ENCODE data around the gene DNAAF1. TPM values are rescaled to one million over a fixed set of nuclear protein-coding genes. Genes with fewer than 3 reads are reported as not detected.
"Not testable (repeated sequence)": the region's sequence is repeated elsewhere in the genome, so short reads cannot be mapped to it uniquely, and the experiment has no call there.

The DNAAF1 gene
- total RNA-seq, 2 experiments from 2014 or later: 0.25 TPM; not detected in 1

DNA sequence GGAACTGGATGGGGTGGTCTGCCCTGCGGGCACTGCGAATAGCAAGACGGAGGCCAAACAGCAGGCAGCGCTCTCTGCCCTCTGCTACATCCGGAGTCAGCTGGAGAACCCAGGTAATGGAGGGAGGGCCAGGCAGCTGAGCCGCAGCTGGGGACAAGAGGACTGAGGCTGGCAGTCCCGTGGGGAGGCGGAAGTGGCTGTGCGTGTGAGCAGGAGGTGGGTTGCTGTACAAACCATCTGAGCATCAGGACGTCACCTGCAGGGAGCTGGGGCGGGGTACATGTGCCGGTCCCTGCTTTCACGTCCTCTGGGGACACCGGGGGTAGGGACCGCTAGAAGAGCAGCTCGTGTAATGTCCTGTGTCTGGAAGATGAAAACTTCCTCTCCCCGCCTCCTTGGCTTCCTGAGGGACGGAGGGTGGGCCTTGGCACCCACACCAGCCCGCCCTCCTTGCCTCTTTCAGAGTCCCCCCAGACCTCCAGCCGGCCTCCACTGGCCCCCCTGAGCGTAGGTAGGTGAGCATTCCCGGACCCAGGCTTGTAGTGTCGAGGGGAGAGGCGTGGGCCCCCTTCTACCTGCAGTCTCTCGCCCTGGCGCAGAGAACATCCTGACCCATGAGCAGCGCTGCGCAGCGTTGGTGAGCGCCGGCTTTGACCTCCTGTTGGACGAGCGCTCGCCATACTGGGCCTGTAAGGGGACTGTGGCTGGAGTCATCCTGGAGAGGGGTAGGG, 49.5 kb downstream of the DNAAF1 start:
- ChIA-PET POLR2A (no interaction called here), CTCF (no interaction called here)

DNA sequence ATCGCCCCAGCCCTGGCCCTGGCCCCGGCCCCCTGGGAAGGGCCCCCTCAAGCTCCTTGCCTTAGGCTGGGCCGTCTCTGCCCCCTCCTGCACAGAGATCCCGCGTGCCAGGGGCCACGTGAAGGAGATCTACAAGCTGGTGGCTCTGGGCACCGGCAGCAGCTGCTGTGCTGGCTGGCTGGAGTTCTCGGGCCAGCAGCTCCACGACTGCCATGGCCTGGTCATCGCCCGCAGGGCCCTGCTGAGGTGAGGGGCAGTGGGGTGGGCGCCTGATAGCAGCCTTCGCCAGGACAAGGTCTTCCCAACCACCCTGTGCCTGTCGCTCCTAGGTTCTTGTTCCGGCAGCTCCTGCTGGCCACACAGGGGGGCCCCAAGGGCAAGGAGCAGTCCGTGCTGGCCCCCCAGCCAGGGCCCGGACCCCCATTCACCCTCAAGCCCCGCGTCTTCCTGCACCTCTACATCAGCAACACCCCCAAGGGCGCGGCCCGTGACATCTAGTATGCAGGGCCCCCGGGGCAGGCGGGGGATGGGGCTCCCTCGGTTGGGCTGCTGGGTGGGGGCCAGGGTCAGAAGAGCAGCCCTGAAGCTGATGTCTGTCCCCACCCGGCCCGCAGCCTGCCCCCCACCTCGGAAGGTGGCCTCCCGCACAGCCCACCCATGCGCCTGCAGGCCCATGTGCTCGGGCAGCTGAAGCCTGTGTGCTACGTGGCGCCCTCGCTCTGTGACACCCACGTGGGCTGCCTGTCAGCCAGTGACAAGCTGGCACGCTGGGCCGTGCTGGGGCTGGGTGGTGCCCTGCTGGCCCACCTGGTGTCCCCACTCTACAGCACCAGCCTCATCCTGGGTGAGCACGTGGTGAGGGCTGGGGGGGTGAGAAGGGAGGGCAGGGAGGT, 50.3 kb downstream of the DNAAF1 start:
- POLR2A ChIA-PET: interaction anchor here (0.5 kb wide), 1 partner anchor 353 kb away, joined by 5 read pairs; no protein-coding TSS in a partner anchor

DNA sequence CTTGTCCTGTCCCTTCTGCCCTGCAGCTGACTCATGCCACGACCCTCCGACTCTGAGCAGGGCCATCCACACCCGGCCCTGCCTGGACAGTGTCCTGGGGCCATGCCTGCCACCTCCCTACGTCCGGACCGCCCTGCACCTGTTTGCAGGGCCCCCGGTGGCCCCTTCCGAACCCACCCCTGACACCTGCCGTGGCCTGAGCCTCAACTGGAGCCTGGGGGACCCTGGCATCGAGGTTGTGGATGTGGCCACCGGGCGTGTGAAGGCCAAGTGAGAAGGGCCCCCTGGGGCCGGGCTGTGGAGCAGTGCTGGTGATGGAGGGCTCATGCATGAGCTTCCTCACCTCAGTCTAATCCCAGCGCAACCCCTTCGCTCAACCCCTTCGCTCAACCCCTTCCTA, 51.0 kb downstream of the DNAAF1 start:
- ChIA-PET CTCF (no interaction called here), POLR2A (no interaction called here)

More for the DNA sequence above, 50.3 kb downstream of the DNAAF1 start:
- CTCF ChIA-PET: no interaction called here

DNA sequence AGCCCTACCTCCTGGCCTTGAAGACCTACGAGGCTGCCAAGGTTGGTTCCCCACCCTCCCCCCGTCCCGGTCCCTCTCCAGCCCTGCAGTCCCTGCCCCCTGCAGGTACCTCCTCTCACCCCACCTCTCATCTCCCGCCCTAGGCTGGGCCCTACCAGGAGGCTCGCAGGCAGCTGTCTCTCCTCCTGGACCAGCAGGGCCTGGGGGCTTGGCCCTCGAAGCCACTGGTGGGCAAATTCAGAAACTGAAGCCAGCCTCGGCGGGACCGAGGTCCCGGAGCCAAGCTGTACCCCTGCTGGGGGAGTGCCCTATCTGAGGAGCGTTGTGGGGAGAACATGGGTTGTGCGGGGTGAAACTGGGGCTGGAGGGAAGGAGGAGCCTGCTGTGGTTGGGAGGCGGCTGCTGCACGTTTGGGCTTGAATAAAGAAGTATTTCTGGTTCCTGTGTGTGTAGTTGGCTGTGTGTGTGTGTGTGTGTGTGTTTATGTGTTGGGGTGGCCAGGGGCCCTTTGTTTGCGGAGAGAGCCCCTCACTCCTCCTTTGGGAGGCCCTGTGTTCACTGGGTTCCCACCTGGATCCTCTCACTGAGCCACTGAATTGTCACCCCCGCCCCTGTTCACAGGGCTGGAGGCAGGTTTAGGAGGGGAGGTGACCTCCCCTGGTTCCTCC, 51.8 kb downstream of the DNAAF1 start:
- POLR2A ChIA-PET: no interaction called here
- CTCF ChIA-PET: no interaction called here

DNA sequence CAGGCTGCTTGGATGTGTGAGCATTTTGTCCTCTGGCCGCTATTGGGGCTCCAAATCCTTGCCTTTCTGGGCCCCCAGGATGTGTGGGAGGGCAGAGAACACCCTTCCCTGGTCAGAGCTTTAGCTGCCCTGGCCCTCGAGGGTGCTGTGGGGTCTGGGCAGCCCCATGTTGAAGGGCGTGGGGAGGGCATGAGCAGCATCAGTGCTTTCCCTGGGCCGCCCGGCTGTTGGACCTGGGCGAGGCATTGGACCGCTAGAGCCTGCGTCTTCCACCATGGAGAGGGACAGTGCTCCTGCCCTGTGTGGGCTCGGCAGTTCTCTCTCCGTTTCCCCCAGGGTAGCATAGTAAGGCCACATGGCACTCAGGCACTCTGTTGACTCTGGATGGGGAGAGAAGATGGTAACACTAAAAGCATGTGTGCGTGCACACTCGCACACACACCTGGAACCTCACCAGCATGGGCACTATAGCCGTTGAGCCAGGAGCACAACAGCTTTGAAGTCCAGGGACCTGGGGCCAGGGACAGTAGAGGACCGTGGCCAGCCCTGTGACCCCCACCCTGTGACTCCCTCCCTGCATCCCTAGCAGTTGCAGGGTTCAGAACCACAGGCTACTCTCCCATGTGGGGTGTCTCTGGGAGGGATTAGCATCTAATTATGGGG, 52.5 kb downstream of the DNAAF1 start:
- ChIA-PET CTCF (interaction anchor here (1.2 kb wide), 1 partner anchor 11 kb away, joined by 3 read pairs; the partner anchor contains the start of gene TAF1C), POLR2A (no interaction called here)

GRCh38 chr16:84198401-84198800, 53.3 kb downstream of the DNAAF1 start:
- POLR2A ChIA-PET: no interaction called here
- CTCF ChIA-PET: interaction anchor here (1.2 kb wide), 1 partner anchor 11 kb away, joined by 3 read pairs; the partner anchor contains the start of gene TAF1C

DNA sequence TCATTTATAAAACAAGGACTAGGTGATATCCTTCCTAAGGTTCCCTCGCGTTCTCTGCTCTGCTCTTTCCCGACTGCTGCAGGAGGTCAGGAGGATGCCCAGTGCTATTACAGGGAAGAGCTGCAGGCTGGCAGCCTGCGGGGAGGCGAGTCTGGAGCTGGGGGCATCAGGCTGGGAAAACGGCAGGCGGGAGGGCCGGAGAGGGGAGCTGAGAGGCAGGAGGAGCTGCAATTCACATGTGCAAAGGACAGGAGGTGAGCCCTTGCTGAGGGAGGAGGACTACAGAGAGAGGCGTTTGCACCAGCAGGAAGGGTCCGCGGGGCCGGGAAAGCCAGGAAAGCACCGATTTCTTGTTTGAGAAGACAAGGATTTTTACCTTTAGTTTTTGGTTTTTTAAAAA, 54.0 kb downstream of the DNAAF1 start:
- CTCF ChIA-PET: no interaction called here

DNA sequence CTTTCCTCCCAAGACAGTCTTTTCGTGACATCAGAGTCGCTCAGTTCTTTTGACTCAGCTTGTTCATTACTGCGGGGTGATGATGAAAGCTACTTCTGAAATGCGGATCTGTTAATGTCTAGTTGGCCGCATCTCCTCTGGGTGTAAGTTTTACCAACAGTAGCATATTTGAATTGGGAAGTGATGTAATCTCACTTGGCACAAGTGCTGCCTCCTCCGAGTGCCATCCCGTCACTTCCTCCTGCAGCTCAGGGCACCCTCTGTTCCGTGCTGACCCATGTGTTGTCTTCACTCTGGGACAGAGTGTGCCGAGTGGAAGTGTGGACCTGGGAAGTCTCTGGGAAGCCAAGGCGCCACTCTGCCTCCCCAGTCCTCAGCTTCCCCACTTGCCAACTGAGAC, 54.8 kb downstream of the DNAAF1 start:
- POLR2A ChIA-PET: no interaction called here
- CTCF ChIA-PET: no interaction called here

More for the DNA sequence above, 54.0 kb downstream of the DNAAF1 start:
- POLR2A ChIA-PET: no interaction called here

- CTCF ChIA-PET, POLR2A ChIA-PET: not testable (repeated sequence)
Observed at GRCh38 chr16:84204551-84204950, 59.4 kb downstream of the DNAAF1 start.

DNA sequence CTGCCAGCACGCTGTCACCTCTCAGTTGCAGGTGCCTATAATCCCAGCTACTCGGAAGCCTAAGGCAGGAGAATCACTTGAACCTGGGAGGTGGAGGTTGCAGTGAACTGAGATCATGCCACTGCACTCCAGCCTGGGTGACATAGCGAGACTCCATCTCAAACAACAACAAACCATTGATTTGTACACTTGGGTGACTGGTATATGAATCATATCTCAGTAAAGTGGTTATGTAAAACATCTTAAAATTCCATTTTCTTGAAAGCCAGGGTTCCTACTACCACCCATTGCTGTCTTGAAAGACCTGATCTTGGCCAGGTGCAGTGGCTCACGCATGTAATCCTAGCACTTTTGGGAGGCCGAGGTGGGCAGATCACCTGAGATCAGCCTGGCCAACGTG, 60.0 kb downstream of the DNAAF1 start:
- CTCF ChIA-PET, POLR2A ChIA-PET: not testable (repeated sequence)

DNA sequence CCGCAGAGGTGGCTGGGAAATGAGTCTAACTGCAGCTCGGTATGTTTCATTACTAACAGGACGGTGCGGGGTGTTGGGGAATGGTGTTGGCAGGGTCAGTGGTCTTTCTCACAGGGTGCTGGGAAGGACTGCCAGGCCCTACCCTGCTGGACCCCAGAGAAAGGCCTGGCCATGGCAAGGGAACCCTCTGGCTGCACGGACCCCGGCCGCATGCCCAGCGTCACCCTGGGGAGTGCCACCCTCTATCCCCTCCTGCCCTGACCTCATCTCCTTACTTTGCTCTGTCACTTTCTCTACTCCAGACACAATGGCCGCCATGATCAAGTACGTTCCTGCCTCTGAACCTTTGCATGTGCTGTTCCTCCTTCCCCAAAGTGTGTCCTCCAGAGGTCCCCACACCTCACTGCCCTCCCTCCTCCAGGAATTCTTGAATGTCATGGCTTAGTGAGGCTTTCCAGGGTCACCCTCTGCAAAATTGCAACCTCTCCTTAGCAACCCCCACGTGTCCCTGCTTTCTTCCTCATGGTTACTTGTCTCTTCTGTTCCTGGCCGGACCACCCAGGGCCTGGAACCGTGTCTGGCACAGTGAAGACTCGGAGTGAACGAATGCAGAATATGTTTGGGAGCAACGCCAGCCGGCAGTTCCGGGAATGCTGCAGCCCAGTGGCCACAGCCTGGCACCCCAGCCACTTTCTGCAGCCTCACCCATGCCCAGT, 61.0 kb downstream of the DNAAF1 start:
- POLR2A ChIA-PET: no interaction called here
- CTCF ChIA-PET: no interaction called here

DNA sequence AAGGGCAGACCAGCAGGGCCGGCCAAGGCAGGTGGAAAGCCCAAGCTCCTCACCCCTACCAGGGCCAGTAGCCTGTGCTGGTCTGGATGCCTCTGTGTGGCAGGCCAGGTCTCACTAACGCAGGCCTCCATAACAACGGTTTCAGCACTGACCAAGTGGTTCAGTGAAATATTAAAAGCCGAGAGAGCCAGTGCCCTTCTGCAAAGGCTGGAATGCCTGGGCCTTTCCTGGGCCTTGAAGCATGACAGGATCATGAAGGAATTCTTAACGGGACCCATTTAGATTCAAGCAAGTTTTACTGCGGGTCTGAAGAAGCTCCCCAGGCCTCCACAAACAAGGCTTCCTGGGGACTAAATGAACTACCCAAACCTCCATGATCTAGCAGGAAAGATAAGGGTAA, 62.1 kb downstream of the DNAAF1 start:
- ChIA-PET POLR2A (no interaction called here), CTCF (no interaction called here)

DNA sequence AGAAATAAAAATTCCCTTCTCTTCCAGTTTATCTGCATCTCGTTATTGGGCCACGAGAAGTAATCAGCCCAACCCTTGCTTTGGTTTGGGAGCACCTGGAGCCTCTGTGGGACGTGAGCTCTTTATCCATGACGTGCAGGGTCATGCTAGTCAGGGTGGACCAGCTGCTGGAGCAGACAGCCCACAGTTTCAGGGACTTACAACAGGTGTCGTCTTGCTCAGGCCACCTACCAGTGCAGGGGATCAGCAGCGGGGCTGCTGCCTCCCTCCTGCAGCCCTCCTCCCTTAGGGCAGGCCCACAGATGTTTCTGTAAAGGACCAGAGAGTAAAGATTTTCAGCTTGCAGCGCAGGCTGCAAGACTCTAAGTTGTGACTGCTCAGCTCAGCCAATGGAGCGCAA, 62.8 kb downstream of the DNAAF1 start:
- ChIA-PET POLR2A (no interaction called here), CTCF (no interaction called here)

GRCh38 chr16:84209989-84210388, 64.9 kb downstream of the DNAAF1 start:
- ChIA-PET CTCF (no interaction called here), POLR2A (no interaction called here)

GRCh38 chr16:84212154-84212553, 67.0 kb downstream of the DNAAF1 start:
- ChIA-PET CTCF (no interaction called here), POLR2A (no interaction called here)

DNA sequence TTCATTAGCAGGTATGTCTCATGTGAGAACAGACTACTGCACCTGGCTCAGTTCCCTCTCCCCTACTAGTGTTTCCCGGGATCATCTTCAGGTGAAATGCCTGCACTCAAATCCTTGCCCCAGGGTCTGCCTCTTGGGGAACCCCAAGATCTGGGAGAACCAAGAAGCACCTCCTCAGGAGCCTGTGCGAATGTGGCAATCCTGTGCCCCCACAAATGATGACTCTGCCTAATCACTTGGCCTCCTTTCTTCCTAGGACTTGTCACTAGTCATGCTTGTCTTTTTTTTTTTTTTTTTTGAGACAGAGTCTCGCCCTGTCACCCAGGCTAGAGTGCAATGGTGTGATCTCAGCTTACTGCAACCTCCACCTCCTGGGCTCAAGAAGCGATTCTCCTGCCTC, 67.5 kb downstream of the DNAAF1 start:
- ChIA-PET POLR2A (no interaction called here), CTCF (no interaction called here)

- ChIA-PET POLR2A (no interaction called here), CTCF (no interaction called here)
Observed at GRCh38 chr16:84214451-84215066, 69.5 kb downstream of the DNAAF1 start.

GRCh38 chr16:84215531-84215930, 70.4 kb downstream of the DNAAF1 start:
- POLR2A ChIA-PET: no interaction called here
- CTCF ChIA-PET: no interaction called here

DNA sequence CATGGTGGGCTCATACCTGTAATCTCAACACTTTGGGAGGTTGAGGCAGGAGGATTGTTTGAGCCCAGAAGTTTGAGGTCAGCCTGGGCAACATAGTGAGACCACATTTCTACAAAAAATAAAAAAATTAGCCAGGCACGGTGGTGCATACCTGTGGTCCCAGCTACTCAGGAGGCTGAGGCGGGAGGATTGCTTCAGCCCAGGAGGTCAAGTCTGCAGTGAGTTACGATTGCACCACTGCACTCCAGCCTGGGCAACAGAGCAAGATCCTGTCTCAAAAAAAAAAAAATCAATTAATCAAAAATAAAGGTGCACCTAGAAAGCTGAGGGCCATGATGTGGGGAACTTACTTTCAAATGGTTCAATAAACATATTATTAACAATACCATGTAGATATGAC, 71.0 kb downstream of the DNAAF1 start:
- POLR2A ChIA-PET, CTCF ChIA-PET: not testable (repeated sequence)
